Chondrocyte (in vitro differentiated cells): ENCODE measurements around the gene DCDC2C. TPM values are rescaled to one million over a fixed set of nuclear protein-coding genes. Genes with fewer than 3 reads are reported as not detected.
A peak's percentile ranks its signal among the peaks of the same experiment; 100 is the strongest.

Source experiments
- DNase-seq: peaks from one replicate; pipeline ENCODE4 v3.0.0; 2021; ENCODE audit warnings: mixed read lengths, low spot score
- H3K27ac Mint-ChIP-seq: one replicate; pipeline ENCODE4 v1.8.0; 2021; ENCODE audit warnings: mild to moderate bottlenecking, moderate library complexity, mixed read lengths; ENCODE audit not compliant: unreplicated experiment
- H3K27me3 Mint-ChIP-seq: 2 replicates; pipeline ENCODE4 v1.8.0; 2021; ENCODE audit warnings: low read depth, mixed read lengths
- H3K36me3 Mint-ChIP-seq: 2 replicates; pipeline ENCODE4 v1.8.0; 2021; ENCODE audit warnings: low read depth, mixed read lengths
- H3K4me1 Mint-ChIP-seq: 2 replicates; pipeline ENCODE4 v1.8.0; 2021; ENCODE audit warnings: low read depth, mild to moderate bottlenecking, mixed read lengths
- H3K4me3 Mint-ChIP-seq: one replicate; pipeline ENCODE4 v1.8.0; 2021; ENCODE audit warnings: mild to moderate bottlenecking, moderate library complexity, mixed read lengths; ENCODE audit not compliant: unreplicated experiment
- H3K9me3 Mint-ChIP-seq: 2 replicates; pipeline ENCODE4 v1.8.0; 2021; ENCODE audit warnings: low read depth, mixed read lengths
- total RNA-seq: library from RNA; stranded (reverse); gene quantifications from 3 replicates; pipeline ENCODE4 v1.2.1, GENCODE V29; 2021
- TF ChIP-seq, protein P1 (sequence below): fragments of 200-600 bp; sonication (generic); IDR thresholded peaks from 2 replicates; pipeline ENCODE4 v1.5.0; 2021; ENCODE audit warnings: antibody characterized with exemption, mild to moderate bottlenecking, moderate library complexity

DCDC2C gene
- total RNA-seq, 1 donor from 2014 or later, result not detected

DNA sequence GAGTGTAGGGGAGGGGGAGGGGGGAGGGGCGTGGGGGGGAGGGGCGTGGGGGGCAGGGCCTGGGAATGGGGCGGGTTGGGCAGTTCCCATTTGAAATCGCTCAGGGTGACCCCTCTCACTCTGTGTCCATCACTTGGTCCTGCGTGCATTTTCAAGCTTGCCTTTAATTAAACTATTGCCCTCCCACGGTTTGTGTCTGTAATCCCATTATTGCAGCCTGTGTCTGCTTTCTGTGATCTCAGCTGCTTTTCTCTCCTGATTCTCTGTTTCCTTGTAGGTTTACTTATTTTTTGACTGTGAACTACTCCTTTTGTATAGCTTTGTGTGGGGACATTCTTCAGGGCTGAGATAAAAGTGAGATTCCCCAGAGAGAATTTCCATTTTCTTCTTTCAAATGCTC, 1.3 kb downstream of the DCDC2C start:
- TF ChIP-seq, protein P1, sequence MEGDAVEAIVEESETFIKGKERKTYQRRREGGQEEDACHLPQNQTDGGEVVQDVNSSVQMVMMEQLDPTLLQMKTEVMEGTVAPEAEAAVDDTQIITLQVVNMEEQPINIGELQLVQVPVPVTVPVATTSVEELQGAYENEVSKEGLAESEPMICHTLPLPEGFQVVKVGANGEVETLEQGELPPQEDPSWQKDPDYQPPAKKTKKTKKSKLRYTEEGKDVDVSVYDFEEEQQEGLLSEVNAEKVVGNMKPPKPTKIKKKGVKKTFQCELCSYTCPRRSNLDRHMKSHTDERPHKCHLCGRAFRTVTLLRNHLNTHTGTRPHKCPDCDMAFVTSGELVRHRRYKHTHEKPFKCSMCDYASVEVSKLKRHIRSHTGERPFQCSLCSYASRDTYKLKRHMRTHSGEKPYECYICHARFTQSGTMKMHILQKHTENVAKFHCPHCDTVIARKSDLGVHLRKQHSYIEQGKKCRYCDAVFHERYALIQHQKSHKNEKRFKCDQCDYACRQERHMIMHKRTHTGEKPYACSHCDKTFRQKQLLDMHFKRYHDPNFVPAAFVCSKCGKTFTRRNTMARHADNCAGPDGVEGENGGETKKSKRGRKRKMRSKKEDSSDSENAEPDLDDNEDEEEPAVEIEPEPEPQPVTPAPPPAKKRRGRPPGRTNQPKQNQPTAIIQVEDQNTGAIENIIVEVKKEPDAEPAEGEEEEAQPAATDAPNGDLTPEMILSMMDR, result no peak
- DNase-seq, result no peak
- peaks cover 40% of the 10 kb centered on the region for H3K4me1 Mint-ChIP-seq
- H3K27me3 Mint-ChIP-seq, result peaks cover 38% of the 10 kb centered on the region
- H3K36me3 Mint-ChIP-seq, result peaks cover 4% of the 10 kb centered on the region
- H3K9me3 Mint-ChIP-seq, result no peaks in the 10 kb centered on the region
- H3K27ac Mint-ChIP-seq, result no peak overlapping the region
- no peak overlapping the region for H3K4me3 Mint-ChIP-seq

GRCh38 chr2:3705782-3706181, 2.4 kb downstream of the DCDC2C start:
- Mint-ChIP-seq H3K9me3 (no peaks in the 10 kb centered on the region), H3K27ac (peak overlapping the region; percentile 65), H3K27me3 (peaks cover 30% of the 10 kb centered on the region), H3K4me1 (peaks cover 40% of the 10 kb centered on the region), H3K4me3 (peak overlapping the region; percentile 5), H3K36me3 (peaks cover 4% of the 10 kb centered on the region)
- no peak for DNase-seq
- TF ChIP-seq, protein P1, result no peak

GRCh38 chr2:3706892-3707291, 3.5 kb downstream of the DCDC2C start:
- Mint-ChIP-seq H3K36me3 (peaks cover 4% of the 10 kb centered on the region), H3K9me3 (no peaks in the 10 kb centered on the region), H3K27me3 (peaks cover 24% of the 10 kb centered on the region), H3K27ac (peak overlapping the region; percentile 68), H3K4me1 (peaks cover 40% of the 10 kb centered on the region), H3K4me3 (no peak overlapping the region)
- no peak for DNase-seq
- TF ChIP-seq, protein P1, result no peak

DNA sequence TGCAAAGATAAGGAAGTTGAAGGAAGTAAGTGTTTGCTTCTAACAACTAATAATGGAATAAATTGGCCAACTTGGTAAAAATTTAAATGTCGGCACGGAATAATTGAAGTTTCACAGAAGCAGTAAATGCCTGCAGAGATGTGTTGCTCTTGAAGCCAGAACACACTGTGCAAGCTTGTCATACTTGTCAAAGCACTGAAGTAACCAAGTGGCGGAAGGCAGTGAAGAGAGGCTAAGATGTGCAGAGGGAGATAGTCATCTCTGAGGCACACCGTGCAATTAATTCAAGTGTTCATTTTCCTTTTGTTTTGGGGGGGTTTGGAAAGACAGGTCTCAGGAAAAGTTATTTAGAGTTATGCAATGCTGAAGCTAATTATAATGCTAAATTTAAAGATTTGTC, 5.2 kb downstream of the DCDC2C start:
- peaks cover 10% of the 10 kb centered on the region for H3K27me3 Mint-ChIP-seq
- DNase-seq, result no peak
- no peaks in the 10 kb centered on the region for H3K9me3 Mint-ChIP-seq
- H3K4me1 Mint-ChIP-seq, result peaks cover 48% of the 10 kb centered on the region
- H3K4me3 Mint-ChIP-seq, result no peak overlapping the region
- H3K36me3 Mint-ChIP-seq, result peaks cover 3% of the 10 kb centered on the region
- no peak overlapping the region for H3K27ac Mint-ChIP-seq
- TF ChIP-seq, protein P1, result no peak

DNA sequence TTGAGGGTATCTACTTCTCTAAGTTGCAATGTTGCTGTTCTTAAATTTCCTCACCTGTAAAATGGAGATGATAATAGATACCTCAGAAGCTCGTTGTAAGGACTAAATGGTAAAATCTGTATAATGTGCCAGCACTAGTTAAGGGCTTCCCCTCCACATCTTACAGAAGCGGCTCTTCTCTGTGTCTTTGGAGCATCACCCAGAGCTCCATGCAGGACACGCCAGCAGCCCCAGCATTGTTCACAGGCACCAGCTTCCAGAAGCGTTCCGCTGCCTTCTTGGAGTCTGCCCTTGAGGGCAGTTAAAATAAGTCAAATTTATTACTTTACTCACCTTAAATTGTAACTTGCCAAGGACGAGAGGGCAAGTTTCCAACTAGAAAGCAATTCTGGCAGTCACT, 5.8 kb downstream of the DCDC2C start:
- H3K36me3 Mint-ChIP-seq, result peaks cover 3% of the 10 kb centered on the region
- no peak overlapping the region for H3K4me3 Mint-ChIP-seq
- DNase-seq, result no peak
- TF ChIP-seq, protein P1, result no peak
- H3K27ac Mint-ChIP-seq, result no peak overlapping the region
- no peaks in the 10 kb centered on the region for H3K9me3 Mint-ChIP-seq
- peaks cover 48% of the 10 kb centered on the region for H3K4me1 Mint-ChIP-seq
- H3K27me3 Mint-ChIP-seq, result peaks cover 10% of the 10 kb centered on the region
